Measurements from ENCODE around the gene AFP. TPM values are rescaled to one million over a fixed set of nuclear protein-coding genes. Genes with fewer than 3 reads are reported as not detected.

The AFP gene
- total and polyA plus RNA-seq, 2 of the 13 experiments (the other 11 are each of a cell fraction or from before 2014, with no cell fraction given): 9,434 to 13,105 TPM

DNA sequence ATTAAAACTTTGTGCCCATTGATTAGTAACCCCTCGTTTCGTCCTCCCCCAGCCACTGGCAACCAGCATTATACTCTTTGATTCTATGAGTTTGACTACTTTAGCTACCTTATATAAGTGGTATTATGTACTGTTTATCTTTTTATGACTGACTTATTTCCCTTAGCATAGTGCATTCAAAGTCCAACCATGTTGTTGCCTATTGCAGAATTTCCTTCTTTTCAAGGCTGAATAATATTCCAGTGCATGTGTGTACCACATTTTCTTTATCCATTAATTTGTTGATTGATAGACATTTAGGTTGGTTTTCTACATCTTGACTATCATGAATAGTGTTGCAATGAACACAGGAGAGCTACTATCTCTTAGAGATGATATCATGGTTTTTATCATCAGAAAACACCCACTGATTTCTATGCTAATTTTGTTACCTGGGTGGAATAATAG, 28.8 kb upstream of the AFP start (continued):
- TF ChIP-seq, protein P1, sequence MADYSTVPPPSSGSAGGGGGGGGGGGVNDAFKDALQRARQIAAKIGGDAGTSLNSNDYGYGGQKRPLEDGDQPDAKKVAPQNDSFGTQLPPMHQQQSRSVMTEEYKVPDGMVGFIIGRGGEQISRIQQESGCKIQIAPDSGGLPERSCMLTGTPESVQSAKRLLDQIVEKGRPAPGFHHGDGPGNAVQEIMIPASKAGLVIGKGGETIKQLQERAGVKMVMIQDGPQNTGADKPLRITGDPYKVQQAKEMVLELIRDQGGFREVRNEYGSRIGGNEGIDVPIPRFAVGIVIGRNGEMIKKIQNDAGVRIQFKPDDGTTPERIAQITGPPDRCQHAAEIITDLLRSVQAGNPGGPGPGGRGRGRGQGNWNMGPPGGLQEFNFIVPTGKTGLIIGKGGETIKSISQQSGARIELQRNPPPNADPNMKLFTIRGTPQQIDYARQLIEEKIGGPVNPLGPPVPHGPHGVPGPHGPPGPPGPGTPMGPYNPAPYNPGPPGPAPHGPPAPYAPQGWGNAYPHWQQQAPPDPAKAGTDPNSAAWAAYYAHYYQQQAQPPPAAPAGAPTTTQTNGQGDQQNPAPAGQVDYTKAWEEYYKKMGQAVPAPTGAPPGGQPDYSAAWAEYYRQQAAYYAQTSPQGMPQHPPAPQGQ (CRISPR knock-in tag; IDR thresholded peaks at IDR 0.05; ENCODE audit: borderline replicate concordance): peak; percentile 90; the same call in 1 of the 2 replicates
- TF ChIP-seq, protein P2, sequence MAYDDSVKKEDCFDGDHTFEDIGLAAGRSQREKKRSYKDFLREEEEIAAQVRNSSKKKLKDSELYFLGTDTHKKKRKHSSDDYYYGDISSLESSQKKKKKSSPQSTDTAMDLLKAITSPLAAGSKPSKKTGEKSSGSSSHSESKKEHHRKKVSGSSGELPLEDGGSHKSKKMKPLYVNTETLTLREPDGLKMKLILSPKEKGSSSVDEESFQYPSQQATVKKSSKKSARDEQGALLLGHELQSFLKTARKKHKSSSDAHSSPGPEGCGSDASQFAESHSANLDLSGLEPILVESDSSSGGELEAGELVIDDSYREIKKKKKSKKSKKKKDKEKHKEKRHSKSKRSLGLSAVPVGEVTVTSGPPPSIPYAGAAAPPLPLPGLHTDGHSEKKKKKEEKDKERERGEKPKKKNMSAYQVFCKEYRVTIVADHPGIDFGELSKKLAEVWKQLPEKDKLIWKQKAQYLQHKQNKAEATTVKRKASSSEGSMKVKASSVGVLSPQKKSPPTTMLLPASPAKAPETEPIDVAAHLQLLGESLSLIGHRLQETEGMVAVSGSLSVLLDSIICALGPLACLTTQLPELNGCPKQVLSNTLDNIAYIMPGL (CRISPR knock-in tag; IDR thresholded peaks at IDR 0.05; ENCODE audit: borderline replicate concordance in 1 of 2, low read depth in 1 of 2): 0 out of 4 replicates have a peak, but pooled peaks of 1 of the 2 experiments have one; percentile 22
- TF ChIP-seq FOXJ3 (CRISPR knock-in tag; IDR thresholded peaks at IDR 0.05; ENCODE audit: borderline replicate concordance): peak; percentile 69; the same call in 1 of the 2 replicates
- 0 out of 2 replicates have a peak, but pooled peaks have one; percentile 70 for TF ChIP-seq ZNF256 (CRISPR knock-in tag; conservative IDR thresholded peaks at IDR 0.05)
- peak; percentile 39 for TF ChIP-seq CEBPG (CRISPR knock-in tag; IDR thresholded peaks at IDR 0.05)
- TF ChIP-seq ZNF629 (CRISPR knock-in tag; conservative IDR thresholded peaks at IDR 0.05): 0 out of 2 replicates have a peak, but pooled peaks have one; percentile 39
- TF ChIP-seq, protein P3, sequence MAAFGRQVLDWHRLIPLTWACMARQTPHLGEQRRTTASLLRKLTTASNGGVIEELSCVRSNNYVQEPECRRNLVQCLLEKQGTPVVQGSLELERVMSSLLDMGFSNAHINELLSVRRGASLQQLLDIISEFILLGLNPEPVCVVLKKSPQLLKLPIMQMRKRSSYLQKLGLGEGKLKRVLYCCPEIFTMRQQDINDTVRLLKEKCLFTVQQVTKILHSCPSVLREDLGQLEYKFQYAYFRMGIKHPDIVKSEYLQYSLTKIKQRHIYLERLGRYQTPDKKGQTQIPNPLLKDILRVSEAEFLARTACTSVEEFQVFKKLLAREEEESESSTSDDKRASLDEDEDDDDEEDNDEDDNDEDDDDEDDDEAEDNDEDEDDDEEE (CRISPR knock-in tag; IDR thresholded peaks at IDR 0.05): no peak
- peak; percentile 22; the same call in 1 of the 2 replicates for TF ChIP-seq NR2F2 (IDR thresholded peaks at IDR 0.05; ENCODE audit: borderline replicate concordance, low read depth)
- TF ChIP-seq ZNF766 (CRISPR knock-in tag; IDR thresholded peaks at IDR 0.05; ENCODE audit: borderline replicate concordance): peak; percentile 44; the same call in 1 of the 2 replicates
- TF ChIP-seq NRL (CRISPR knock-in tag; IDR thresholded peaks at IDR 0.05; ENCODE audit: borderline replicate concordance): no peak
- TF ChIP-seq ZNF652 (CRISPR knock-in tag; IDR thresholded peaks at IDR 0.05; ENCODE audit: borderline replicate concordance, low read depth): no peak
- TF ChIP-seq PAF1 (CRISPR knock-in tag; IDR thresholded peaks at IDR 0.05): peak; percentile 99
- TF ChIP-seq, protein P4, sequence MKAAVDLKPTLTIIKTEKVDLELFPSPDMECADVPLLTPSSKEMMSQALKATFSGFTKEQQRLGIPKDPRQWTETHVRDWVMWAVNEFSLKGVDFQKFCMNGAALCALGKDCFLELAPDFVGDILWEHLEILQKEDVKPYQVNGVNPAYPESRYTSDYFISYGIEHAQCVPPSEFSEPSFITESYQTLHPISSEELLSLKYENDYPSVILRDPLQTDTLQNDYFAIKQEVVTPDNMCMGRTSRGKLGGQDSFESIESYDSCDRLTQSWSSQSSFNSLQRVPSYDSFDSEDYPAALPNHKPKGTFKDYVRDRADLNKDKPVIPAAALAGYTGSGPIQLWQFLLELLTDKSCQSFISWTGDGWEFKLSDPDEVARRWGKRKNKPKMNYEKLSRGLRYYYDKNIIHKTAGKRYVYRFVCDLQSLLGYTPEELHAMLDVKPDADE (CRISPR knock-in tag; IDR thresholded peaks at IDR 0.05): 0 out of 2 replicates have a peak, but pooled peaks have one; percentile 73
- no peak for TF ChIP-seq CAMTA2 (CRISPR knock-in tag; IDR thresholded peaks at IDR 0.05; ENCODE audit: borderline replicate concordance)
- no peak for TF ChIP-seq ZMYM2 (CRISPR knock-in tag; IDR thresholded peaks at IDR 0.05)
- TF ChIP-seq FOSL2 (CRISPR knock-in tag; IDR thresholded peaks at IDR 0.05): no peak
- 0 out of 2 replicates have a peak, but pooled peaks have one; percentile 50 for TF ChIP-seq ZNF557 (CRISPR knock-in tag; IDR thresholded peaks at IDR 0.05)
- 0 out of 2 replicates have a peak, but pooled peaks have one; percentile 54 for TF ChIP-seq ZNF549 (CRISPR knock-in tag; IDR thresholded peaks at IDR 0.05)
- 0 out of 2 replicates have a peak, but pooled peaks have one; percentile 23 for TF ChIP-seq ZNF878 (CRISPR knock-in tag; IDR thresholded peaks at IDR 0.05)
- no peak for TF ChIP-seq ZNF230 (CRISPR knock-in tag; IDR thresholded peaks at IDR 0.05)
- TF ChIP-seq, protein P5, sequence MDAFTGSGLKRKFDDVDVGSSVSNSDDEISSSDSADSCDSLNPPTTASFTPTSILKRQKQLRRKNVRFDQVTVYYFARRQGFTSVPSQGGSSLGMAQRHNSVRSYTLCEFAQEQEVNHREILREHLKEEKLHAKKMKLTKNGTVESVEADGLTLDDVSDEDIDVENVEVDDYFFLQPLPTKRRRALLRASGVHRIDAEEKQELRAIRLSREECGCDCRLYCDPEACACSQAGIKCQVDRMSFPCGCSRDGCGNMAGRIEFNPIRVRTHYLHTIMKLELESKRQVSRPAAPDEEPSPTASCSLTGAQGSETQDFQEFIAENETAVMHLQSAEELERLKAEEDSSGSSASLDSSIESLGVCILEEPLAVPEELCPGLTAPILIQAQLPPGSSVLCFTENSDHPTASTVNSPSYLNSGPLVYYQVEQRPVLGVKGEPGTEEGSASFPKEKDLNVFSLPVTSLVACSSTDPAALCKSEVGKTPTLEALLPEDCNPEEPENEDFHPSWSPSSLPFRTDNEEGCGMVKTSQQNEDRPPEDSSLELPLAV (CRISPR knock-in tag; conservative IDR thresholded peaks at IDR 0.05; ENCODE audit: low read depth): 0 out of 2 replicates have a peak, but pooled peaks have one; percentile 45
